IMR-90 (cell line): ENCODE measurements around the gene MOCS1. TPM values are rescaled to one million over a fixed set of nuclear protein-coding genes. Genes with fewer than 3 reads are reported as not detected.

ENCODE experiments used
- ATAC-seq: fragments of 200-7000 bp; cut with Tn5 transposase; 2 replicates; pipeline ENCODE4 v1.9.1; 2020; ENCODE audit warnings: low read depth, mild to moderate bottlenecking, moderate library complexity
- BruUV-seq: library from RNA; stranded (reverse); fragments of 400-500 nt; replicated peaks from 2 replicates; lab custom pipeline; 2021; lab: Mats Ljungman, UMichigan
- CTCF ChIA-PET: fragments of 300-600 bp; formaldehyde crosslinking; extraction: SDS; loops from one replicate; lab custom pipeline; 2021; ENCODE audit warnings: antibody characterized with exemption; lab: Yijun Ruan, JAX
- POLR2A ChIA-PET: fragments of 300-600 bp; sonication (Branson Sonifier 250); formaldehyde crosslinking; loops from one replicate; lab custom pipeline; 2022; ENCODE audit warnings: antibody characterized with exemption; ENCODE audit not compliant: unreplicated experiment; lab: Charles Lee
- DNase-seq: peaks from one replicate; pipeline ENCODE4 v3.0.0; 2013
- H2AFZ ChIP-seq: replicated peaks from 2 replicates; pipeline ENCODE3; 2013; ENCODE audit warnings: low read length, mild to moderate bottlenecking; ENCODE audit not compliant: poor library complexity
- H2AK5ac ChIP-seq: 2 replicates; pipeline ENCODE4 v1.6.1; 2013; ENCODE audit warnings: low read depth, low read length, inconsistent platforms
- H2AK9ac ChIP-seq: replicated peaks from 2 replicates; pipeline ENCODE3; 2013; ENCODE audit warnings: mild to moderate bottlenecking, low read depth, low read length, moderate library complexity; ENCODE audit not compliant: poor library complexity
- H2BK120ac ChIP-seq: 2 replicates; pipeline ENCODE4 v1.6.1; 2013; ENCODE audit warnings: low read depth, low read length, inconsistent platforms
- H2BK15ac ChIP-seq: 3 replicates; pipeline ENCODE4 v1.6.1; 2013; ENCODE audit warnings: low read depth, low read length, inconsistent platforms
- H2BK20ac ChIP-seq: 2 replicates; pipeline ENCODE4 v1.6.1; 2013; ENCODE audit warnings: low read depth, mild to moderate bottlenecking, inconsistent platforms, low read length, moderate library complexity
- H2BK5ac ChIP-seq: 2 replicates; pipeline ENCODE4 v1.6.1; 2013; ENCODE audit warnings: mild to moderate bottlenecking, low read depth, low read length, inconsistent platforms; ENCODE audit not compliant: poor library complexity, severe bottlenecking
- H3K14ac ChIP-seq: replicated peaks from 2 replicates; pipeline ENCODE4 v1.6.1; 2013; ENCODE audit warnings: low read depth, low read length, inconsistent platforms
- H3K18ac ChIP-seq: 2 replicates; pipeline ENCODE4 v1.6.1; 2013; ENCODE audit warnings: low read depth, low read length, control low read depth
- H3K23ac ChIP-seq: 2 replicates; pipeline ENCODE4 v1.6.1; 2013; ENCODE audit warnings: low read depth, low read length, inconsistent platforms
- H3K27ac ChIP-seq: 2 replicates; pipeline ENCODE4 v1.5.1; 2013; ENCODE audit warnings: mild to moderate bottlenecking, control low read depth, low read length; ENCODE audit not compliant: insufficient read depth
- H3K27me3 ChIP-seq: 2 replicates; pipeline ENCODE4 v1.6.1; 2013; ENCODE audit warnings: low read length; ENCODE audit not compliant: control insufficient read depth, insufficient read depth
- H3K36me3 ChIP-seq: 2 replicates; pipeline ENCODE4 v1.6.1; 2013; ENCODE audit warnings: low read length, mixed read lengths; ENCODE audit not compliant: control insufficient read depth, insufficient read depth
- H3K4ac ChIP-seq: 2 replicates; pipeline ENCODE4 v1.6.1; 2013; ENCODE audit warnings: low read depth, low read length, inconsistent platforms
- H3K4me1 ChIP-seq: 2 replicates; pipeline ENCODE4 v1.6.1; 2013; ENCODE audit warnings: low read length, mixed read lengths; ENCODE audit not compliant: control insufficient read depth, insufficient read depth
- H3K4me2 ChIP-seq: 2 replicates; pipeline ENCODE4 v1.6.1; 2013; ENCODE audit warnings: low read depth, mild to moderate bottlenecking, control low read depth, low read length, moderate library complexity
- H3K4me3 ChIP-seq: 2 replicates; pipeline ENCODE4 v1.5.1; 2013; ENCODE audit warnings: low read depth, mild to moderate bottlenecking, control low read depth, low read length, moderate library complexity; ENCODE audit not compliant: insufficient read depth
- H3K56ac ChIP-seq: 2 replicates; pipeline ENCODE4 v1.6.1; 2013; ENCODE audit warnings: low read length, inconsistent platforms; ENCODE audit not compliant: insufficient read depth; ENCODE audit errors: extremely low read depth
- H3K79me1 ChIP-seq, 2 experiments: 2 replicates each; pipeline ENCODE4 v1.6.1; 2013; ENCODE audit warnings: low read length in 2 of 2, inconsistent platforms in 1 of 2, low read depth in 1 of 2
- H3K9ac ChIP-seq: 2 replicates; pipeline ENCODE4 v1.6.1; 2013; ENCODE audit warnings: low read depth, low read length, control low read depth
- H3K9me1 ChIP-seq: 2 replicates; pipeline ENCODE4 v1.6.1; 2013; ENCODE audit warnings: low read length, inconsistent platforms; ENCODE audit not compliant: insufficient read depth
- H3K9me3 ChIP-seq: 2 replicates; pipeline ENCODE4 v1.6.1; 2013; ENCODE audit warnings: low read length; ENCODE audit not compliant: control insufficient read depth, insufficient read depth
- H4K20me1 ChIP-seq: 2 replicates; pipeline ENCODE4 v1.6.1; 2013; ENCODE audit warnings: low read length, inconsistent platforms; ENCODE audit not compliant: insufficient read depth
- H4K5ac ChIP-seq: 2 replicates; pipeline ENCODE4 v1.6.1; 2013; ENCODE audit warnings: mild to moderate bottlenecking, low read depth, low read length, control low read depth
- H4K8ac ChIP-seq, 2 experiments: 2 replicates each; pipeline ENCODE4 v1.6.1; 2013; ENCODE audit warnings: low read depth in 2 of 2, low read length in 2 of 2, control low read depth in 1 of 2, inconsistent platforms in 1 of 2
- H4K91ac ChIP-seq: 2 replicates; pipeline ENCODE4 v1.6.1; 2013; ENCODE audit warnings: low read depth, low read length, inconsistent platforms; ENCODE audit not compliant: insufficient read depth
- MAZ ChIP-seq: IDR thresholded peaks from 2 replicates; pipeline ENCODE4 v1.6.1; 2012; ENCODE audit warnings: low read depth, mild to moderate bottlenecking, low read length, improper control_type of control experiment, moderate library complexity, borderline replicate concordance
- WGBS, 2 experiments: methylation state at CpG; one replicate each; pipeline versions ENCODE4 v1.1.5 to v1.1.7; 2013; ENCODE audit warnings: missing lambda C conversion rate in 2 of 2; ENCODE audit not compliant: insufficient read length in 1 of 2; ENCODE audit errors: extremely low coverage in 2 of 2; 5-methylcytosine and 5-hydroxymethylcytosine counted together
- dilution Hi-C: fragments of 300-500 bp; cut with HindIII; formaldehyde crosslinking; loops from one replicate; pipeline ENCODE4 v1.14.3; 2018; ENCODE audit warnings: low sequenced_read_pairs; ENCODE audit not compliant: unreplicated experiment
- in situ Hi-C: fragments of 300-500 bp; cut with MboI; formaldehyde crosslinking; loops from 3 replicates; pipeline ENCODE4 v1.14.3; 2019; ENCODE audit warnings: low sequenced_read_pairs, inconsistent platforms, mixed read lengths
- intact Hi-C: fragments of 100-400 bp; cut with micrococcal nuclease; formaldehyde crosslinking; loops from 2 replicates; pipeline ENCODE4 v1.10.0; 2022
- polyA plus RNA-seq, 3 experiments: library from polyadenylated mRNA; depleted of rRNA; stranded (reverse); fragments of >200 nt; gene quantifications; 2 replicates each; pipeline ENCODE4 v1.2.3, GENCODE V29; 2012; ENCODE audit warnings: low replicate concordance in 1 of 3
- total RNA-seq: library from RNA; depleted of rRNA; stranded (reverse); fragments of >200 nt; gene quantifications from 2 replicates; pipeline ENCODE4 v1.2.3, GENCODE V29; 2012

MOCS1 gene
- total and polyA plus RNA-seq, 2 of the 4 experiments (the other 2 are of a cell fraction) = 5.5 to 9.5 TPM

DNA sequence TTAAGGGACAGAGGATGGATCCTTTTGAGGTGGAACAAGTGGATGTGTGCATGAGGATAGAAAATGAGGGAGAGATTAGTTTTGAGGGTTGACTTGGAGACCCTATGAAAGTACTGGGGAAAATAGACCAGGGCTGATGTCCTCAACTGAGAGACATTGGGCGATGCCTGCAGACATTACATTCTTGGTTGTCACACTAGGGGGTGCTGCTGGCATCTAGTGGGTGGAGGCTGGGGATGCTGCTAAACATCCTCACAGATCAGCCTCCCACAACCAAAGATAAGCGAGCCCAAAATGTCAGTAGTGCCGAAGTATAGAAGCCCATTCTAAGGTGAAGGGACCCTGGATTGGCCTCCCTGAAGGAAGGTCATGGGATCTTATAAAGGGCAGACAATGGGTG lies 63.3 kb downstream of the MOCS1 start:
- no peak overlapping the region for H3K4ac ChIP-seq
- in situ Hi-C loops = no loop called here
- dilution Hi-C loops = no loop called here
- H2BK120ac ChIP-seq = no peak overlapping the region
- no peak overlapping the region for H2AK5ac ChIP-seq
- no peak overlapping the region for H3K56ac ChIP-seq
- DNase-seq (no peak), ATAC-seq (no peak)
- H4K91ac ChIP-seq = no peak overlapping the region
- H3K23ac ChIP-seq = no peak overlapping the region
- H3K79me1 ChIP-seq = no peaks in the 10 kb centered on the region
- no peaks in the 10 kb centered on the region for H3K27me3 ChIP-seq
- H3K27ac ChIP-seq = no peak overlapping the region
- no peaks in the 10 kb centered on the region for H3K9me3 ChIP-seq
- BruUV-seq = no TSS peak
- no peak overlapping the region for H3K9ac ChIP-seq
- H3K36me3 ChIP-seq = peaks cover 25% of the 10 kb centered on the region
- no peak overlapping the region for H2AFZ ChIP-seq
- no peak overlapping the region for H3K14ac ChIP-seq
- POLR2A ChIA-PET = no interaction called here
- H4K5ac ChIP-seq = no peak overlapping the region
- no peak for TF ChIP-seq MAZ
- H4K8ac ChIP-seq = no peak overlapping the region
- H4K20me1 ChIP-seq = no peaks in the 10 kb centered on the region
- H2AK9ac ChIP-seq = no peak overlapping the region
- no peak overlapping the region for H3K4me2 ChIP-seq
- H3K4me3 ChIP-seq = no peak overlapping the region
- no peak overlapping the region for H3K18ac ChIP-seq
- H3K4me1 ChIP-seq = no peaks in the 10 kb centered on the region
- H3K9me1 ChIP-seq = no peaks in the 10 kb centered on the region; the same call in none of the 2 replicates
- no peak overlapping the region for H2BK15ac ChIP-seq
- CTCF ChIA-PET = no interaction called here
- no peak overlapping the region for H2BK20ac ChIP-seq
- H2BK5ac ChIP-seq = no peak overlapping the region
- 80% methylated on average over 1 of the region's 3 CpGs; no CpG with 5 or more reads in 1 of the 2 experiments for WGBS, 2 experiments
- intact Hi-C loops = no loop called here
